ENCODE measurements around the gene CXCL11.

- TF ChIP-seq, protein P1, sequence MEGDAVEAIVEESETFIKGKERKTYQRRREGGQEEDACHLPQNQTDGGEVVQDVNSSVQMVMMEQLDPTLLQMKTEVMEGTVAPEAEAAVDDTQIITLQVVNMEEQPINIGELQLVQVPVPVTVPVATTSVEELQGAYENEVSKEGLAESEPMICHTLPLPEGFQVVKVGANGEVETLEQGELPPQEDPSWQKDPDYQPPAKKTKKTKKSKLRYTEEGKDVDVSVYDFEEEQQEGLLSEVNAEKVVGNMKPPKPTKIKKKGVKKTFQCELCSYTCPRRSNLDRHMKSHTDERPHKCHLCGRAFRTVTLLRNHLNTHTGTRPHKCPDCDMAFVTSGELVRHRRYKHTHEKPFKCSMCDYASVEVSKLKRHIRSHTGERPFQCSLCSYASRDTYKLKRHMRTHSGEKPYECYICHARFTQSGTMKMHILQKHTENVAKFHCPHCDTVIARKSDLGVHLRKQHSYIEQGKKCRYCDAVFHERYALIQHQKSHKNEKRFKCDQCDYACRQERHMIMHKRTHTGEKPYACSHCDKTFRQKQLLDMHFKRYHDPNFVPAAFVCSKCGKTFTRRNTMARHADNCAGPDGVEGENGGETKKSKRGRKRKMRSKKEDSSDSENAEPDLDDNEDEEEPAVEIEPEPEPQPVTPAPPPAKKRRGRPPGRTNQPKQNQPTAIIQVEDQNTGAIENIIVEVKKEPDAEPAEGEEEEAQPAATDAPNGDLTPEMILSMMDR (IDR thresholded peaks at IDR 0.05) = peak; percentile 53 to 90 (median 81)
- TF ChIP-seq POLR2A (IDR thresholded peaks at IDR 0.05) = no peak
These were observed 31.9 kb upstream of the CXCL11 start for GRCh38 chr4:76067652-76068286.

Measured in Peyer's patch (tissue), 4 donors.